Iris pigment epithelial cell (primary cell): Measurements from ENCODE around the gene DEFB131A.
"Not testable (repeated sequence)": the region's sequence is repeated elsewhere in the genome, so short reads cannot be mapped to it uniquely, and the experiment has no call there.

Experiments used
- DNase-seq: peaks from one replicate; pipeline ENCODE4 v3.0.0-alpha.2; 2011; ENCODE audit warnings: low read depth

Gene DEFB131A, protein sequence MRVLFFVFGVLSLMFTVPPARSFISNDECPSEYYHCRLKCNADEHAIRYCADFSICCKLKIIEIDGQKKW

GRCh38 chr4:9444114-9444513 lies at the start of gene DEFB131A:
Gene DEFB131A, plus strand, starts transcription at chr4:9444414. Its CDS starts 120 bp downstream, at chr4:9444534.
- DNase-seq: not testable (repeated sequence)

- not testable (repeated sequence) for DNase-seq
Measured at GRCh38 chr4:9405774-9406173, 38.4 kb upstream of the DEFB131A start.

- not testable (repeated sequence) for DNase-seq
Measured at GRCh38 chr4:9406491-9406890, 37.7 kb upstream of the DEFB131A start.

DNA sequence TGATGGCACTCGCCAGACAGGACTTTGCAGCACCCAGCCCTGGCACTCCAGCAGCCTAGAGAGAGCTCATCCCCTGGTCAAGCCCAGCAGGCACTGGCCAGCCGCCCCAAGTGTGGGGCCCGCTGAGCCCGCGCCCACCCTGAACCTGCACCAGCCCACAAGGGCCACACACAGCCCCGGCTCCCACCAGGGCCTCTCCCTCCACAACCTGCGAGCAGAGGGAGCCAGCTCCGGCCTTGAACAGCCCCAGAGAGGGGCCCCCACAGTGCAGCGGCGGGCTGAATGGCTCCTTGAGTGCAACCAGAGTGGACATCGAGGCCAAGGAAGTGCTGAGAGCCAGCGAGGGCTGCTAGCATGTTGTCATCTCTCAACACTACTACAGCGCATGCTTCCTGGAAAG lies 34.4 kb upstream of the DEFB131A start:
- DNase-seq: no peak

DNA sequence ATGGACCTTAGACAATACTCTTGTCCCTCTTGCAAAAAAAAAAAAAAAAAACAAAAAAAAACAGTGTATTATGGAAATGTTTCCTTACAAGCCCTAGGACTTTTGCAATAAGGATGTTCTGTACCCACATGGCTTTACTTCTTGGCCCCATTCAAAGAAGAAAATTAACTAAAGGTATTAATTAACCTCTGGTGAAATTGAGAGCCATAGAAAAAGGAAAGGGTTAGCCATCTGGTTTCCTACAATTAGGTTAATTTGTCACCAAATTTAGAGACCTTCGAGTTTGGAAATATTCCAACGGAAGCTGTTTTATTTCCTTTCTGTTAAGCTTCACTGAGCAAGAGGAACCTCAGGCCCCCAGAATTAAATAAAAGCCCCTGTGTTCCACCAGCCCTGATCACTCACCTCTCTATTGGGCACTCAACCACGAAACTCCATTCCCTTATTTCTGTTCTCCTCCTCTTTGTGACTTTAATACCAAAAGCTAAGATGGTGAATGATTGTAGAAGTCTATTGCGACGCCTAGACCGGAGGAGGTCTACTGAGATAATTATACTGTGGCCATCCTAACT lies 22.2 kb upstream of the DEFB131A start:
- not testable (repeated sequence) for DNase-seq

DNA sequence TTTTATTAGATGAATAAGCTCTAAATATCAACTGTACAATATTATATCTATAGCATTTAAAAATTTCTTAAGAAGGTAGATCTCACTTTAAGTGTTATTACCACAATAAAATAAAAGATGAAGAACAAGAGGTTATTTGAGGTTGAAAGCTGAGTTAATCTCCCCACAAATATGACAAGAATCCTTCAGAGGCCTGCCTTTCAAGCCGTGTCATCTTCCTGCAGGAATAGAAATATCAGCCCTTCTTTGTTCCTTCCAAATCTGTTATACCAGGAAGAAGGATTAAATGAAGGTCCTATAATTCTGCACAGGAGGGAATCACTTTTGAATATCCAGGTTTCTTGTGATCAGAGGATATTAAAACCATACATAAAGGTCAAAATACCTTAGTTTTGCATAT lies 18.3 kb upstream of the DEFB131A start:
- DNase-seq: peak; percentile 7

- not testable (repeated sequence) for DNase-seq
Measured at GRCh38 chr4:9430061-9430460, 14.2 kb upstream of the DEFB131A start.

DNA sequence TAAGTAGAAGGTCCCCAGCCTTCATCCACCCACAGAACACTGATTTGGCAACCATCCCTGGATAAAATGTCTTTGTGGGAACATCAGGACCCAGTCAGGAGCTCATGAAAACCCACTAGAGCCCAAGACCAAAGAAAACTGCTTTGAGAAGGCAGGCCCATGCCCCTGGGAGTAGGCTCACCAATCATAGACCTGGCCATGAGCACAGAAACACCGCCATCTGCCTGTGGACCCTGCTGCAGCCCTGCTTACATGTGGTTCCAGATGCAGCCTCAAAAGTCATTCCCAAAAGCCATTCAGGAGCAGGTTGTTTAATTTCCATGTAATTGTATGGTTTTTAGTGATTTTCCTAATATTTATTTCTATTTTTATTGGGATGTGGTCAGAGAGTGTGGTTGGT lies 10.9 kb upstream of the DEFB131A start:
- DNase-seq: not testable (repeated sequence)

DNA sequence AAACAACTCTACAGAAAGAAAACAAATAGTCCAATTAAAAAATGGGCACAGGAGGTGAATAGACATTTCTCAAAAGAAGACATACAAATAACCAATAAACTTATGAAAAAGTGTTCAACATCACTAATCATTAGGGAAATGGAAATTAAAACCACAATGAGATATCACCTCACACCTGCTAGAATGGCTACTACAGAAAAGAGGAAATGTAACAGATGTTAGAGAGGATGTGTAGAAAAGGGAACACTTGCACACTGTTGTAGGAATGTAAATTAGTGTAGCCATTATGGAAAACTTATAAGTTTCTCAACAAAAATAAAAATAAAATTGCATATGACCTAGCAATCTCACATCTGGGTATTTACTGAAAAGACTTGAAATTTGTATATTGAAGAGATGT lies 7.5 kb upstream of the DEFB131A start:
- not testable (repeated sequence) for DNase-seq

DNA sequence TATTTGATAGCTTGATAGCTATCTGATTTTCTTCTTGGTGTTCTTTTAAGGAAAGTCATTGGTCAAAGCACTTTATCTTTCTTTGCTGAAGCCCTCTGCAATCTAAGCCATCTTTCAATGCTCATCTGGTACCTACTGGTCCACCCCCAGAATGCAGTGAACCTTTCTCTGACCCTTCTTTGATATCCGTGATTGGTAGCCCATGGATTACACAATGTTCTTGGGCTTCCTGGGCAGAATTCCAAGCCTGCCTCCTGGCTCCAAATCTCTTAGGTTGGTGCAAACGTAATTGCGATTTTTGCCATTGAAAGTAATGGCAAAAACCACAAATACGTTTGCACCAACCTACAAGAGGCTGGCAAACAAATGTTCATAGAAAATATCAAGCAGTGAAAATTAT lies 1.9 kb upstream of the DEFB131A start:
- DNase-seq: not testable (repeated sequence)

GRCh38 chr4:9444681-9445080 lies 467 bp downstream of the DEFB131A start:
- DNase-seq: not testable (repeated sequence)

- DNase-seq: not testable (repeated sequence)
Measured at GRCh38 chr4:9452251-9452650, 8.0 kb downstream of the DEFB131A start.

- not testable (repeated sequence) for DNase-seq
Measured at GRCh38 chr4:9454284-9454683, 10.1 kb downstream of the DEFB131A start.

DNA sequence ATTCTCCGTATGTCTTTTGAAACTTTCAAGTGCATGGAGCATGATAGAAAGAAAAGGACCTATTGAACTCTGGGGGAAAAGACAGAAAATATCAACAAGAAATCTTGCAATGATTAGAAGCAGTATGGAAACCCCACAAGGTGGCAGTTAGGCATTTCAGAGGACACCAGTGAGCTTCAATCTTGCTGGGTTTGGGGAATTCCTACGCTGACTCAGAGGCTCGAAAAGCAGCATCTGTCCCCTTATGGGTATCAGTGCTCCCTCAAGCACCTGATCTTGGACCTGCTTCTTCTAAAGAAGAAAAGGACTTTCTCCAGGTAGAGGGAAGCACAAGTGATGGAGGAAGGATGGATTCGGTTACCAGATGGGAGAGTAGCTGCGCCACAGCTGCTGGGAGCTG lies 10.8 kb downstream of the DEFB131A start:
- DNase-seq: not testable (repeated sequence)

DNA sequence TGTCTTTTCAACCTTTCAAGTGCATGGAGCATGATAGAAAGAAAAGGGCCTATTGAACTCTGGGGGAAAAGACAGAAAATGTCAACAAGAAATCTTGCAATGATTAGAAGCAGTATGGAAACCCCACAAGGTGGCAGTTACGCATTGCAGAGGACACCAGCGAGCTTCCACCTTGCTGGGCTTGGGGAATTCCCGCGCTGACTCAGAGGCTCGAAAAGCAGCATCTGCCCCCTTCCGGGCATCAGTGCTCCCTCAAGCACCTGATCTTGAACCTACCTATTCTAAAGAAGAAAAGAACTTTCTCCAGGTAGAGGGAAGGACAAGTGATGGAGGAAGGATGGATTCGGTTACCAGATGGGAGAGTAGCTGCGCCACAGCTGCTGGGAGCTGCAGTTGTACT lies 35.3 kb downstream of the DEFB131A start:
- DNase-seq: not testable (repeated sequence)

GRCh38 chr4:9480066-9480465 lies 35.9 kb downstream of the DEFB131A start:
- not testable (repeated sequence) for DNase-seq

GRCh38 chr4:9482871-9483270 lies 38.7 kb downstream of the DEFB131A start:
- DNase-seq: not testable (repeated sequence)

DNA sequence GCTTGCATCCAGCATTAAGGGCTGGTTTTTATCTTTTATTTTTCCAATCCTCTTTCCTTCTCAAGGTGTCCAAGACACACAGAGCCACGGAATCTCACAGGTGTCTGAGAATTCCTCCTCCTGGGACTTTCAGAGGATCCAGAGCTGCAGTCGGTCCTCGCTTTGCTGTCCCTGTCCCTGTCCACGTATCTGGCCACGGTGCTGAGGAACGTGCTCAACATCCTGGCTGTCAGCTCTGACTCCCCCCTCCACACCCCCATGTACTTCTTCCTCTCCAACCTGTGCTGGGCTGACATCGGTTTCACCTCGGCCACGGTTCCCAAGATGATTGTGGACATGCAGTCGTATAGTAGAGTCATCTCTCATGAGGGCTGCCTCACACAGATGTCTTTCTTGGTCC lies 39.5 kb downstream of the DEFB131A start:
- DNase-seq: not testable (repeated sequence)

DNA sequence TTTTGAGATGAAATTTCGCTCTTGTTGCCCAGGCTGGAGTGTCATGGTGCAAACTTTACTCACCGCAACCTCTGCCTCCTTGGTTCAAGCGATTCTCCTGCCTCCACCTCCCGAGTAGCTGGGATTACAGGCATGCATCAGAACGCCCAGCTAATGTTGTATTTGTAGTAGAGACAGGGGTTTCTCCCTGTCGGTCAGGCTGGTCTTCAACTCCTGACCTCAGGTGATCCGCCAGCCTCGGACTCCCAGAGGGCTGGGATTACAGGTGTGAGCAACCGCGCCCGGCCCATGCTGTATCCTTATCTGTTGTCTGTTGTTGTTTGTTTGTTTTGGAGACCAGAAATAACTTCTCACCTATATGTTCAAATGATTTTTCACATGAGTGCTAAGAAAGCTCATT lies 42.7 kb downstream of the DEFB131A start:
- DNase-seq: not testable (repeated sequence)

DNA sequence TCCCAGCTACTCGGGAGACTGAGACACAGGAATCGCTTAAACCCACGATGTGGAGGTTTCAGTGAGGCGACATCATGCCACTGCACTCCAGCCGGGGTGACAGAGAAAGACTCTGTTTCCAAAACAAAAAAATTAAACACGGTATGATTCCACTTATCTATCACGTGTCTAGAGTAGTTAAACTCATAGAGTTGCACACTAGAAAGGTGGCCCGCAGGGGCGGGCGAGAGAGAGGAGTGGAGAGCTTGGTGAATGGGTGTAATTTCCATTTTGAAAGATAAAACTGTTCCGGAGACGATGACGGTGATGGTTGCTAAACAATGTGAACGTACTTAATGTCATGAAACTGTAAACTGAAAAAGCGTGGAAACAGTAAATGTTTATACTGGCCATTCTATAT lies 44.6 kb downstream of the DEFB131A start:
- not testable (repeated sequence) for DNase-seq

GRCh38 chr4:9490496-9490895 lies 46.3 kb downstream of the DEFB131A start:
- DNase-seq: not testable (repeated sequence)

DNA sequence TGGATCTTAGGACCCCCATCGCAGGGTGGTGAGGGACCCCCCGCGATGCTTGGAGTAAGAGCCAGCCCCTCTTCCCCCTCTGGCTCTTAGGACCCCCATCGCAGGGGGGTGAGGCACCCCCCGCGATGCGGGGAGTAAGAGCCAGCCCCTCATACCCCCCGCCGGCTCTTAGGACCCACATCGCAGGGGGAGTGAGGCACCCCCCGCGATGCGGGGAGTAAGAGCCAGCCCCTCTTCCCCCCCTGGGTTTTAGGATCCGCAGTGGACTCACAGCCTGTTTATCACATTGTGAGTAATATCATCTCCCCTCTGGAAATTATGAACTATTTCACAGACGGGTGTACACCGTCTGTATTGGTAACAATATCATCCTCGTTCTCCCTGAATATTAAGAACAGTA lies 46.8 kb downstream of the DEFB131A start:
- DNase-seq: not testable (repeated sequence)

GRCh38 chr4:9493589-9493988 lies 49.4 kb downstream of the DEFB131A start:
- DNase-seq: not testable (repeated sequence)
